Bronchial epithelial cell (primary cell): ENCODE data around the gene ABCA1. TPM values are rescaled to one million over a fixed set of nuclear protein-coding genes. Genes with fewer than 3 reads are reported as not detected.
A peak's percentile ranks its signal among the peaks of the same experiment; 100 is the strongest.
"Not testable (repeated sequence)": the region's sequence is repeated elsewhere in the genome, so short reads cannot be mapped to it uniquely, and the experiment has no call there.

Experiments
- DNase-seq: peaks from one replicate; pipeline ENCODE4 v3.0.0-alpha.2; 2010; ENCODE audit warnings: low read depth
- FAIRE-seq: peaks from 2 replicates; lab custom pipeline; 2011; peaks lifted over from hg19 to GRCh38; lab: Jason Lieb, UNC
- H3K27me3 ChIP-seq: 2 replicates; pipeline ENCODE4 v1.5.1; 2011; ENCODE audit warnings: low read length; ENCODE audit not compliant: control insufficient read depth, insufficient read depth
- H3K36me3 ChIP-seq: 2 replicates; pipeline ENCODE4 v1.5.1; 2011; ENCODE audit warnings: low read length; ENCODE audit not compliant: control insufficient read depth, insufficient read depth
- H3K4me3 ChIP-seq: 2 replicates; pipeline ENCODE4 v1.5.1; 2011; ENCODE audit warnings: mild to moderate bottlenecking, low read depth, low read length, control low read depth
- CTCF ChIP-seq: IDR thresholded peaks from 2 replicates; pipeline ENCODE4 v1.5.1; 2011; ENCODE audit warnings: mild to moderate bottlenecking, moderate library complexity, low read length, control low read depth, inconsistent platforms; ENCODE audit not compliant: insufficient read depth, severe bottlenecking
- total RNA-seq: library from RNA; depleted of rRNA; stranded (reverse); fragments of >200 nt; gene quantifications from 2 replicates; pipeline ENCODE4 v1.2.1, GENCODE V29; 2014

ABCA1 gene
- total RNA-seq, 1 donor from 2014 or later = 34.2 TPM

- FAIRE-seq = no peak
- H3K36me3 ChIP-seq = no peaks in the 10 kb centered on the region
- no peak for TF ChIP-seq CTCF
- H3K4me3 ChIP-seq = no peak overlapping the region
- no peak for DNase-seq
- no peaks in the 10 kb centered on the region for H3K27me3 ChIP-seq
Measured at GRCh38 chr9:104936291-104936690, 8.3 kb upstream of the ABCA1 start.

- not testable (repeated sequence) for DNase-seq, H3K4me3 ChIP-seq, H3K36me3 ChIP-seq, FAIRE-seq, H3K27me3 ChIP-seq
Measured at GRCh38 chr9:104935501-104935810, 7.5 kb upstream of the ABCA1 start.

GRCh38 chr9:104934691-104935500 is 6.9 kb upstream of the ABCA1 start:
- Histone ChIP-seq H3K27me3 (no peaks in the 10 kb centered on the region), H3K4me3 (no peak overlapping the region), H3K36me3 (no peaks in the 10 kb centered on the region)
- FAIRE-seq (no peak), DNase-seq (no peak)
- TF ChIP-seq CTCF = no peak

GRCh38 chr9:104933091-104933490 is 5.1 kb upstream of the ABCA1 start:
- not testable (repeated sequence) for FAIRE-seq, H3K4me3 ChIP-seq, DNase-seq

GRCh38 chr9:104931256-104931655 is 3.3 kb upstream of the ABCA1 start:
- DNase-seq (no peak), FAIRE-seq (no peak)
- H3K27me3 ChIP-seq = no peaks in the 10 kb centered on the region
- no peaks in the 10 kb centered on the region for H3K36me3 ChIP-seq
- TF ChIP-seq CTCF = no peak
- H3K4me3 ChIP-seq = no peak overlapping the region

More at GRCh38 chr9:104933091-104933490, 5.1 kb upstream of the ABCA1 start:
- not testable (repeated sequence) for H3K36me3 ChIP-seq, H3K27me3 ChIP-seq

- FAIRE-seq (no peak), DNase-seq (peak; percentile 39)
- no peak for TF ChIP-seq CTCF
- H3K4me3 ChIP-seq = peak overlapping the region; percentile 58
- no peaks in the 10 kb centered on the region for H3K27me3 ChIP-seq
- H3K36me3 ChIP-seq = no peaks in the 10 kb centered on the region
Measured at GRCh38 chr9:104927216-104927911, 591 bp downstream of the ABCA1 start.
